Activated CD8-positive, alpha-beta memory T cell treated with anti-CD3 and anti-CD28 coated beads for 24 hours (primary cell): ENCODE data around the gene CPLX3.

Experiments used
- DNase-seq: peaks from one replicate; pipeline ENCODE4 v3.0.0-alpha.2; 2020

CPLX3 gene

DNA sequence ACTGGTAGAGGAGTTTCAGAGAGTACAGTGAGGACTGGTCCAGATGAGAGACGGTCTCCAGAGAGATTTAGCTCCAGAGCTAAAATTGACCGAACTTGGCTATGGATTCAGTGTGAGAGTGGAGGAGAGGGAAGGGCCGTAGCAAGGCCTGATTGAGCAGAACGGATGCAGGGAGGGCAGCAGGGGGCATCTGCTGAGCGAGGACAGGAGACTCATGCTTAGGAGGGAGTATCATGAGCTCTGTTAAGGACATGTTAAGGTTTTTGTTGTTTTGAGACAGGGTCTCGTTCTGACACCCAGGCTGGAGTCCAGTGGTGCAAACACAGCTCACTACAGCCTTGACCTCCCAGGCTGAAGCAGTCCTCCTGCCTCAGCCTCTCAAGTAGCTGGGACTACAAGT lies 21.5 kb upstream of the CPLX3 start:
- no peak for DNase-seq

DNA sequence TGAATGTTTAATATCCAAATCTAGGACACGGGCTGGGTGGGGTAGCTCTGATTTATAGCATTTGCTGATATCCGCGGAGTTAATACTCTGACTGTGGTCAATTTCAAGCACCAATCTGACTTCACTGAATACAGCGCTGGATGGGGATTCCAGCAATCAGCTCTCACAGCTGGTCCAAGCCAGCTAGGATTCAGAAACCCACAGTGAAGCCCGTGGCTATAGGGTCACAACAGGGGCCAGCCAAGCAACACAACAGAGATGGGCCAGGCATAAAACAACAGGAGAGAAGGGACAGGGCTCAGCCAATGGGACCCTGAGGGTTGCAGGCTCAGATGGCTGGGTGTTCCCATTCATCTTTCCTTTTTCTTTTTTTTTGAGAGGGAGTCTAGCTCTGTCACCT lies 19.1 kb upstream of the CPLX3 start:
- no peak for DNase-seq

DNA sequence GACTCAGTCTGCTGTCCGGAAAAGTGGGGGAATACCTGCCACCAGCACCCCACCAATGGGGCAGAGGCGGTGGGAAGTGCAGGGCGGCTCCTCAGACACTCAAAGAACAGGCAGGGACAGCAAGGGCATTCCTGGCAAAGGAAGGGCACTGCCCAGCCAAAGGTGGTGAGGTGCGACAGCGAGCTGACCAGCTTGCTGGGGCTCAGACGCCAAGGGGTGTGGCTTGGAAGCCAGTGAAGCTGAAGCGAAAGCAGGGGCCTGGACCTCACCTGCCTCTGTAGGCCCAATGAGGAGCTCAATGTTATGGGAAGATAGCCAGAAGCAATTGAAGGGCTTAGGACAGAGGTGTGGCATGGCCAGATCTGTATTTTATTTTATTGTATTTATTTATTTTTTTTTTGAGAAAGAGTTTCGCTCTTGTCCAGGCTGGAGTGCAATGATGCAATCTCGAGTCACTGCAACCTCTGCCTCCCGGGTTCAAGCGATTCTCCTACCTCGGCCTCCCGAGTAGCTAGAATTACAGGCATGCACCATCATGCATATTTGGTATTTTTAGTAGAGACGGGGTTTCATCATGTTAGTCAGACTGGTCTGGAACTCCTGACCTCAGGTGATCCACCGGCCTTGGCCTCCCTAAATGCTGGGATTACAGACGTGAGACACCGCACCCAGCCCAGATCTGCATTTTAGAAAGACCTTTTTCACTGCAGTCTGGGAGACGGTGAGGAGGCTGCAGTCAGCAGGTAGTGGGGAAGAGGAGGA lies 18.2 kb upstream of the CPLX3 start:
- DNase-seq = no peak

DNA sequence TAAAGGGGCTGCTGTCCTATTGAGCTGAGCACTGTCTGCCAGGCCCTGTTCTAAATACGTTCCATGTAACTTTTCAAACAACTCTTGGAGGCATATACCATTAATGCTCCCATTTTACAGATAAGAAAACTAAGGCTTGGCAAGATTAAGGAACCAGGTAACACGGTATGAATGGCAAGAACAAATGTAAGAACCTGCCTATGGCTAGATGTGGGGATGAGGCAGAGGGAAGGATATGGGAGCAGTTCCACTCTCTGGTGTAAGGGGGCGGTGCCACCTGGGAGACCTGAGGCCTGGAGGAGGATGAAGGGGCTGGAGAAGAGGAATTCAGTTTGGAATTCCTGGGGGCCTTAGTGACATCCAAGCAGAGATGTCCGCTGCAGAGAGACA lies 17.6 kb upstream of the CPLX3 start:
- DNase-seq = no peak

DNA sequence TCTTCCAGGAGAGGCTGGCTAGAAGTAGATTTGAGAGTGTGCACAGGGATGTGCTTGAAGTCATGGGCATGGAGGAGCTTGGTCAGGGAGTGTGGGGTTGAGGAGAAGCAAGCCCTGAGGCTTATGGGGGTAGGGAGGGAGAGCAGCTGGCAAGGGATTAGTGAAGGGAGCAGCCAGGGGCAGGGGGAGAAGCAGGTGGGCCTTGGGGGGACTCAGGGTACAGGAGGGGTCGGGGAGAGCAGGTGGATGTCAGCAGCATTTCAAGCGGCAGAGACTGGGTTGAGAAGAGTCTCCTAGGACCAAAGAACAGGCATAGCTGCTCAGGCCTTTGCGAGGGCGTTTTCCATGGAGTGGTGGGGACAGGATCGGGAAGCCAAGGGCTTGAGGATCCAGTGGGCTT lies 17.2 kb upstream of the CPLX3 start:
- no peak for DNase-seq

DNA sequence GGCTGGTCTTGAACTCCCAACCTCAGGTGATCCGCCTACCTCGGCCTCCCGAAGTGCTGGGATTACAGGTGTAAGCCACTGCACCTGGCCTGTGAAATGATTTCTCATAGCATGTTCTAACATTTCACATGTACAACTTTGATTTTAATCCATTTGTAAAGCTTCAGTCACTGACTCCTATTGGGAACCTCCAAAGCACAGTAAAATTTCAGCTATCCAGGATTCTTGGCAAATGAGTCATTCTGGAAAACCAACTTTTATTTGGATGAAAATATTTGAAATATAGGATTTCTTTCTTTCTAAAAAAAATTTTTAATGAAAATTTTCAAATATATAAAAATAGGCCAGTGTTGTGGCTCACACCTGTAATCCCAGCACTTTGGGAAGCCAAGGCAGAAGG lies 16.5 kb upstream of the CPLX3 start:
- DNase-seq = no peak

DNA sequence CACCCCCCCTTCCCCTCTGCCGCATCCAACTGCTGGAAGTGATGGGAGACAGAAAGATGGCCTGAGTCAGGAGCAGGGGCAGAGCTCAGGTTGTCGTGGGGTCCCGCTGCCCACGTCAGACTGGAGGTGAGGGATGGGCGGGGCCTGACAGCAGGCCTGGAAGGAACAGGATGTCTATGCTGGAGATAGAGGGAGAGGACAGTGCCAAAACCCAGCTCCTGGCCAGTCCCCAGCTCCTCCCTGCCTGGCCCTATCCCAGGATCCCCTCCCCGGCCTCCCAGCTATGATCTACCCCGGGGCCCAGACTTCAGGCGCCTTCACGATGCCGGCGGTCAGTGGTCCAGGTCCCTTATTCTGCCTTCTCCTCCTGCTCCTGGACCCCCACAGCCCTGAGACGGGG lies 13.9 kb upstream of the CPLX3 start, which contains the start of gene LMAN1L:
TSS of gene LMAN1L (plus strand) at position 303 of the 400 bp plus-strand sequence. CDS start at position 323, 20 bp downstream.
- no peak for DNase-seq

DNA sequence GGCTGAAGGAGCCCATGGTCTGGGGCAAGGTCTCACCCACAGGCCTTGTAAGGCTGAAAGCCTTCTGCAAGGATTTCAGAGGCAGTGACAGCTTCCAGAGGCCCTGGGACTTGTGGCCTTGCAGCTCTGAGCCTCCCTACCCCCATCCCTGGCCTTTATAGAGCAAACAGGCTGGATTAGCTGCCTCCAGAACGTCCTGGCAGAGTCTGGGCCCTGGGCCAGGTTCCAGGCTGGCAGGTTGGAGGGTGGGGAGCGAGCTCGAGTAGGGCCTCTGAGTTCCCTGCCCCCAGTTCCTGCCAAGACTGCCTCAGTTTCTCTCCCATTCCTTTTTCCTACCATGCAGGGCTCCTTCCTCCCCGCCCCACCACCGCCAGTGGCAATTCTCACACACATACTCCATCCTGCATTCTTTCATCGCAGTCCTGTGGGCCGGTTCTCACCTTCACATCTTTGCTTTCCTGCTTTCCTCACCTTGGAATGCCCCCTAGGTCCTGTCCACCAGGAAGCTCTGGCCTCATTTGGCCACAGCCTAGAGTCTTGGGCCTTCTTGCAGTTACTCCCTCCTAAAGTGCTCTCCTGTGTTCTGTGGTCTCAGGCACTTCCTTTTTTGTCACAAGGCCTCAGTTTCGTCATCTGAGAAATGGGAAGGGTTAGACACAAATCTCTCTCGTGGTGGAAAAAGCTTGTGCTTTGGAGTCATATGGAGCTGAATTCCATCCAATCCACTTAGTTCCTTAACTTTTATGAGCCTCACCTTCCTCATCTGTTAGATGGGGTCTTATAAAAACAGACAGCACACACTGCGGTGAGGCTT lies 11.1 kb upstream of the CPLX3 start:
- DNase-seq = no peak

DNA sequence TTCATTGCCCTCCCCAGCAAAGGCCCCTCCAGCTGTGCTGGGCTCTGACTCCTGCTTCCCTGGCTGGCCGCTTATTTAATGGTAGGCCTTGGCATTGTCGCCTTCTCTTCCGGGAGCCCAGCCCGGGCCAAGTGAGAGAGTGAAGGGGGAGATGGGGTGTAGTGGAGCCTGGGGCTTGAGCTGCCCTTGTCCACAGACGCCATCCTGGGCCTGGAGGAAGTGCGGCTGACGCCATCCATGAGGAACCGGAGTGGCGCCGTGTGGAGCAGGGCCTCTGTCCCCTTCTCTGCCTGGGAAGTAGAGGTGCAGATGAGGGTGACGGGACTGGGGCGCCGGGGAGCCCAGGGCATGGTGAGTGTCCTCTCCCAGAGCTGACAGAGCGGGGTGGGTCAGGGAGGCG lies 10.5 kb upstream of the CPLX3 start:
- no peak for DNase-seq

DNA sequence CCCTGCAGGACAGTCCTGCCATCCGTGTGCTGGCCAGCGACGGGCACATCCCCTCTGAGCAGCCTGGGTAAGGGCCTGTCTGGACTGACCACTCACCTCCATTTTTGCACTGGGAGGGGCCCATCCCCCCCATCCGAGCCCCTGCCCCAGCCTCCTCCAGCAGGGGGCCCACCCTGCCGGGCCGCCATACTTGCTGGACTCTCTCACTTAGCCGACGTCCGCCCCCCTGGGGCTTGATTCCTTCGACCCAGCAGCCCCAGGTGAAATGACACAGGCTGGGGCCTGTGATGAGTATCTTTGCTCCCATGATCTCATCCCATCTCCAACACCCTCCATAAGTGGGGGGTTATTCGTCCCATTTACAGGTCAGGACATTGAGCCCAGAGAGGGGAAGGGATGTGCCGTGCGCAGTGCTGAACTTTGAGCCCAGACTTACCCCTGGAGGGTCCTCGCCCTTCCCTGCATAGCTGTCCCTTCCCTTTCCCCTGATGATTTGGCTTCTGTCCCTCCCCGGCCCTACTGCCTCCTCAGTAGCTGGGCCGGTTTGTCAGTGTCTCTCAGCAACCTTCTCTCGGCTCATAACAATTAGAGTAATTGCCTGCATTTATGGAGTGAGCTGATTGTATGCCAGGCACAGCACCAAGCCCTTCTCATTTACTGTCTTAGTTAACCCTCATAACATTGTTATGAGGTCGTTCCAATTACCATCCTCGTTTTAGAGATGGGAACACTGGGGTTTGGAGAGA lies 9.6 kb upstream of the CPLX3 start:
- no peak for DNase-seq

DNA sequence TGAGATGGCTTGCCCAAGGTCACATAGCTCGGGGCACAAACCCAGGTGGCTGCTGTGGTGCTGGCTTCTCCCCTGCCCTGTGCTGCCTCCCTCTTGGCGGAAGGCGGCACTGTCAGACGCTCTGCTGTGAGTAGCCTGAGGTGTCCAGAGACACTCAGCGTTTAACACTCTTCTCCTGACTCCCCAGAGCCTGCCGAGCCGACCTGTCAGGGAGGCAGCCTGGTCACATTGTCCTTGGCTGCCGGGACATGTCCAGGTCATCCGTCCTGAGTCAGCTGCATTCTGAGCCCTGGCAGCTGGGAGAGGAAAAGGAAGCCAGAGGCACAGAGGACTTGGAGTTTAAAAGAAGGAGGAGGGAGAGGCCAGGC lies 9.1 kb upstream of the CPLX3 start:
- no peak for DNase-seq

DNA sequence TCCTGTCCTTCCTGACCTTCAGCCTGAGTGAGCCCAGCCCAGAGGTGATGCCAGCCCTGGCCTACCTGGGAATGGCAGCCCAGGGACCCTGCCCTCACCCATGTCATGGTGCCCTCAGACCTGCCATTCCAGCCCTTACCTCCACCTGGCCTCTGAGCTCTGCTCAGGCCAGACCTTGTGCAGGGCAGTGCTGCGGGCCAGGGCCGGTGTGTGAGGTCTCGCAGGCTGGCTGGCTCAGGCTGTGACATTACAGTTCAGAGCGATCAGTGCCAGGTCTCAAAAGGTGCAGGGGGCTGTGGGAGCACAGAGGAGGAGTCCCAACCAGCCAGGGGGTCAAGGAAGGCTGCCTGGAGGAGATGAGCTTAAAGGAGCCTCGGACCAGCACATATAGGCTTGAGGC lies 6.4 kb upstream of the CPLX3 start:
- DNase-seq = no peak

DNA sequence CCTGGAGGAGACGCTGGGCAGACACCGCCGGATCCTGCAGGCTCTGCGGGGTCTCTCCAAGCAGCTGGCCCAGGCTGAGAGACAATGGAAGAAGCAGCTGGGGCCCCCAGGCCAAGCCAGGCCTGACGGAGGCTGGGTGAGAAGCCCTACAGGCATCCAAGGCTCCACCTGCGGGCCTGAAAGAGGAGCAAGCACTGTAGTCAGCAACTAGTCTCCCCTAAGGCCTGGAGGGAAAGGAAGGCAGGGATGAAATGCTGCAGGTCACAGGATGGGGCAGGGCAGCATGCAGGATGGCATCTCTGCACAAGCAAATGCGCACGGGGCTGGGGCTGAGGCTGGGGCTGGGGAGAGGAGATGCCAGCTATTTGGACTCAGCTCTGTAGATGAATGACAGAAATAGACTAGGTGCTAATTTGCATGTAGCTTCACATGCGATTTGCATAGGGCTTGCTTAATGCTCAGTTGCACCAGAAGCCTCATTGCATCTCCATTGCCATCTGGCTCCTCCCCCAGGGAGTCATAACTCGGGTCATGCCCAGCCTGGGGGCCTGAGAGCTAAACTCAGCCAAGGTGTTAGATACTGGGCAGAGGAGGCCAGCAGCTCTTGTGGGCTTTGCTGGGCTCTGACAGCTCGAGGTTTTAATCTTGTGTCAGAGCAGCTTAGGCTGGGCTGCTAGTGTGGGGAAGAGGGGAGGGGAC lies 5.2 kb upstream of the CPLX3 start:
- DNase-seq = no peak

DNA sequence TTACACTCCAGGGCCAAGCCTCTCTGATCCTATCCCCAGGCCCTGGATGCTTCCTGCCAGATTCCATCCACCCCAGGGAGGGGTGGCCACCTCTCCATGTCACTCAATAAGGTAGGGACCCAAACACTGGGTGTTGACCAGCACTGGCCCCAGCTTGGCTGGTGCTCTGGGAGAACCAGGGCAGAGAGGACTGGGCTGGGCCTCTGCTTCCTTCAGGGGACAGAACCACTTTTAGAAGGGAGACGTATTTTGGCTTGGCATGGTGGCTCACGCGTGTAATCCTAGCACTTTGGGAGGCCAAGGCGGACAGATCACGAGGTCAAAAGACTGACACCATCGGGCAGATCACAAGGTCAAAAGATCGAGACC lies 4.7 kb upstream of the CPLX3 start:
- no peak for DNase-seq

DNA sequence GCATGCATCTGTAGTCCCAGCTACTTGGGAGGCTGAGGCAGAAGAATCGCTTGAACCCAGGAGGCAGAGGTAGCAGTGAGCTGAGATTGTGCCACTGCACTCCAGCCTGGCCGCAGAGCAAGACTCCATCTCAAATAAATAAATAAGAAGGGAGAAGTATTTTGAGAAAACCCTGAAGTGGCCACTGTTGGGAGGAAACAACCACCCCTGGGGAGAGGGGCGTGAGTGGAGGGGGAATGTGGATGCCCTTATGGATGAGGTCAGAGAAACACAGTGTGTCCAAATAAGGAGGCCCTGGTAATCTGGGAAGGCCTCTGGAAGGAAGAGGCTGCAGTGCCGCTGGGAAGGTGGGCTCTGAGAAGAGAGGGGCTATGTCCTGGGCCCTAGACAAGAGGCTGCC lies 4.2 kb upstream of the CPLX3 start:
- no peak for DNase-seq

DNA sequence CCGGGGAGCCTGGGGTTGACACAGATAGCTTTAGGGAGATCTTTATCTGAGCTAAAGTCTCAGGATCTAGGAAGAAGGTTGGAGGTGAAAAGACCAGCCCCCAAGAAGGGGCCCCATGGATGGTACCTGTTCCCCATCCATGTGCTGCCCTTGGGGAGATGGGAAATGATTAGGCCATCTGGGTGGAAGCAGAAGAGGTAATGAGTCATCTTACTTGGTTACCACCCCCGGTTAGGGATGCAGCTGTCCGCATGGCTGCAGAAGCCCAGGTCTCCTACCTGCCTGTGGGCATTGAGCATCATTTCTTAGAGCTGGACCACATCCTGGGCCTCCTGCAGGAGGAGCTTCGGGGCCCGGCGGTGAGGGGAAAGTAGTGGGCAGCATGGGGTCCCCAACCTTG lies 3.1 kb upstream of the CPLX3 start:
- no peak for DNase-seq

DNA sequence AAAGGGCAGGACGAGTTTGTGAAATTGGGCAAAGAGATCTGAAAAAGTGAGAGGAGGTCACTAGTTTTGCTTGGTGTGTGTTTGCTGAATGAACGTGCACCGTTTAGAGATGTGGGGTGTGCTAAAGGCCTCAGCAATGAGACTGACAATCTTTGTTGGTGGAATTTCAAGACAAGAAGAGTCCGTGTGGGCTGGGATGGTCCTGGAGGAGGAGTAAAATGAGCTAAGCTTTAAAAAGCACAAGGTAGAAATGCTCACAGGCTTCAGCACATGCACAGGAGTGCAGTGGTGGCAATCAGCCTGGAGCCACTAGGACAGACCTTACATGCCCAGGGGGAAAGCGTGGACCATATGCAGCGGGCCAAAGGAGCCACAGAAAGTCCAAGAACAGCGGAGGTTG lies 1.5 kb upstream of the CPLX3 start:
- no peak for DNase-seq

DNA sequence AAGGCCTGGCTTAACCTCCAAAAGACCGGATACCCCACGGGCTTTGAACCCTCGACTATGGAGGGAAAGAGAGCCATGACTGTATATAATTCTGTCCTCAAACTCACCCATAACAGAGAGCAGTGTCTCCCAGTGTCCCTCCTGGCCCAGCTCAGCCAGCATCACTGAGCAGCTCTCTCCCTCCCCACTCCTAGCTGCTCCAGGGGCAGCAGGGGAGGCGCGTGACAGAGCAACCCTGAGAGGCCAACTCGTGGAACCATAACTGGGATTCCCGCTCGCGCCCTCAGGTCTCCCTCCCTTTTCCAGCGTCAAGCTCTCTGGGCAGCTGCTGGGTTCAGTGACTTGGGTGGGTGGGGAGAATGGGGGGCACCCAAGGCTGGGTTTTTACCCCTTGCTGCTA lies 561 bp upstream of the CPLX3 start:
- no peak for DNase-seq

DNA sequence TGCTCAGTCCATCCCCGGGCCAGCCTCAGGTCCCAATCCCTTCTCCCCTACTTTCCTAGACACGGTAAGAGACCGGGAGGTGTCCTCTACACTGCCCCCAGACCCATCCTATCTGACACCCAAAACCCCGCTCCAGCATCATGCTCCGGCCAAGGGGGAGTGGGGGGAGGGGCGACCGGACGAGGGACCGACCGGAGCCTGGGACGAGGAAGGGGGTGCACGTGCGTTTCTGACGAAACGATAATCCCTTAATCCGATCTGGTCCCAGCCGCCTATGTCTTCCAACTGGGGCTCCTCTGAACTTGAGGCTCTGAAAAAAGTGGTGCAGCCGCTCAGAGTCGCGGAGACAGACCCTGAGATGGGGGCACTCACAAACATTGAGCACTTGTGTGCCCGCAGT lies 494 bp downstream of the CPLX3 start:
- no peak for DNase-seq

DNA sequence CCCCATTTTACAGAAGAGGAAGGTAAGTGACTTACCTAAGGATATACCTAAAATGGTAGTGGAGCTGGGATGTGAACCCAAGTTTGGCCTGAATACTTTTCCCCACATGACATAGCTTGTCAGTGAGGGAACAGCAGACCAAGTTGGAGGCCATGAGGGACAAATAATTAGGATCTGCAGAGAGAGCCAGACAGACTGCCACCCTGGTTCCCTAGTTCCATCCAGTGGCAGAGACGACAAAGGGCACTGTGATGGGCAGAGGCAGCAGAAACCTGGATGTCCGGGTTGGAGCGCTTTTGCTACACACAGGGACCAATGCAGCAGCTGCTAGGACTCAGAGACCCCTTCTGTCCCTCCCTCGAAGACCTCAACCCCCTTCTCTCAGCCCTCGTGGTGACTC lies 1.2 kb downstream of the CPLX3 start:
- no peak for DNase-seq

DNA sequence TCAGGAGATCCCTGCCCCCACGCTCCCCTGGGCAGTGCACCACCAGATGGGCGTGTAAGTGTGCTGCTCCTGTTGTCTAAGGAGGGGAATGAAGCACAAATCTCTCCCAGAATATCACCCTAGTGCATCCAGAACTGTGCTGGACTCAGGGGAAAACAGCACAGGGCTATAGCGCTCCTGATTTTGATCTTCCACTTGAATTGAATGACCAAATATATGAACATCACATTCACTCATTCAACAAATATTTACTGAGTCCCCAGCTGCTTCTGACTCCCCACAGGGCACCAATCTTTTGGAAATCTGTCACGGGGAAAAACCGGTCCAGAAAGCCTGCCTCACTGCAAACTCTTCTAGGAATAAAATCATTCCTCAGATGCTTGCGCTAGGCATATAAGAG lies 2.4 kb downstream of the CPLX3 start:
- DNase-seq = no peak

DNA sequence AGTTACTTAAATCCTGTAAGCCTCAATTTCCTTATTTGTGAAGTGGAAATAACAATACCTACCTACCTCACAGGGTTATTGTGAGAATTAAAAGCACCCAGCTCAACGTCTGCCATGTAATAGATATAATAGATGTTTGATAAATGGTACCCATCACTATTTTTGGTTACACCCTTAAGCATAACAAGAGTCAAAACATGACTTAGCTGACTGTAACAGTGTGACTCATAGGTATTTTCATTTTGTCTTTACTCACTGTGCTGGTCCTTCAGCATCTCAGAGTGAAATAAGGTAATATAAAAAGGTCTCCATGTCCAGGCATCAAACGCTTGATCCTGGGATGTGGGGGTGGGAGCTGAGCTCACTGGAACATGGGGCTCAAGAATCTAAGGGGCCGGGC lies 3.1 kb downstream of the CPLX3 start:
- DNase-seq = no peak

DNA sequence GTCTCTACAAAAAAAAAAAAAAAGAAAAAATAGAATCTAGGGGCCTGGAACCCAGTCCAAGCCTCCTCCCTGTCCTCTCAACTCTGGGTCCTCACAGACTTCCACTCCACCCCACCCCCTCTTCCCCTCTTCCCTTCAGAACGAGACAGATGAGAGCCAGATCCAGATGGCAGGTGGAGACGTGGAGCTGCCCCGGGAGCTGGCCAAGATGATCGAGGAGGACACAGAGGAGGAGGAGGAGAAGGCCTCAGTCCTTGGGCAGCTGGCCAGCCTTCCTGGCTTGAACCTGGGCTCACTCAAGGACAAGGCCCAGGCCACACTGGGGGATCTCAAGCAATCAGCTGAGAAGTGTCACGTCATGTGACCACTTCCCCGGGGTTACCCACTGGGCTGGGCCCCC lies 3.6 kb downstream of the CPLX3 start:
- DNase-seq = no peak
